HFF-Myc (cell line): ENCODE results near the gene PXMP4.

Experiments used
- DNase-seq: peaks from one replicate; pipeline ENCODE4 v3.0.0-alpha.2; 2011; ENCODE audit warnings: low read depth; ENCODE audit errors: extremely low read depth
- H3K4me3 ChIP-seq: replicated peaks from 2 replicates; pipeline ENCODE4 v1.5.1; 2011; ENCODE audit warnings: low read depth, mild to moderate bottlenecking, control low read depth, low read length
- CTCF ChIP-seq: IDR thresholded peaks from 2 replicates; pipeline ENCODE4 v1.5.1; 2012; ENCODE audit warnings: mild to moderate bottlenecking, low read depth, low read length, control low read depth; ENCODE audit errors: missing control alignments

Gene PXMP4

GRCh38 chr20:33684533-33685327, 35.4 kb downstream of the PXMP4 start:
- no peak for TF ChIP-seq CTCF
- peak overlapping the region; percentile 54 for H3K4me3 ChIP-seq
- no peak for DNase-seq

GRCh38 chr20:33681728-33682353, 38.3 kb downstream of the PXMP4 start:
- H3K4me3 ChIP-seq, result no peak overlapping the region
- DNase-seq, result no peak
- TF ChIP-seq CTCF, result no peak

GRCh38 chr20:33681288-33681687, 38.8 kb downstream of the PXMP4 start:
- no peak for TF ChIP-seq CTCF
- H3K4me3 ChIP-seq, result no peak overlapping the region
- DNase-seq, result no peak

- no peak overlapping the region for H3K4me3 ChIP-seq
- no peak for DNase-seq
- no peak for TF ChIP-seq CTCF
Observed at GRCh38 chr20:33680686-33681085, 39.4 kb downstream of the PXMP4 start.

- no peak for TF ChIP-seq CTCF
- no peak for DNase-seq
- no peak overlapping the region for H3K4me3 ChIP-seq
Observed at GRCh38 chr20:33679758-33680485, 40.2 kb downstream of the PXMP4 start.

- TF ChIP-seq CTCF, result no peak
- DNase-seq, result no peak
- H3K4me3 ChIP-seq, result no peak overlapping the region
Observed at GRCh38 chr20:33677991-33678702, 42.0 kb downstream of the PXMP4 start.
